BE2C (cell line): ENCODE measurements around the gene UTY.

Experiments used
- DNase-seq: peaks from one replicate; pipeline ENCODE4 v3.0.0-alpha.2; 2020
- H3K27me3 ChIP-seq: fragments of 250-450 bp; sonication (Bioruptor Pico); 2 replicates; pipeline ENCODE4 v1.5.1; 2020; ENCODE audit warnings: mild to moderate bottlenecking
- H3K36me3 ChIP-seq: fragments of 250-450 bp; sonication (Bioruptor Pico); 2 replicates; pipeline ENCODE4 v1.5.1; 2020; ENCODE audit warnings: mild to moderate bottlenecking
- H3K4me1 ChIP-seq: fragments of 250-450 bp; sonication (Bioruptor Pico); 2 replicates; pipeline ENCODE4 v1.5.1; 2020
- H3K4me3 ChIP-seq: 2 replicates; pipeline ENCODE4 v1.5.1; 2011; ENCODE audit warnings: low read depth, low read length
- H3K9me3 ChIP-seq: fragments of 250-450 bp; sonication (Bioruptor Pico); 2 replicates; pipeline ENCODE4 v1.5.1; 2020
- CTCF ChIP-seq: IDR thresholded peaks from 2 replicates; pipeline ENCODE4 v1.5.1; 2012; ENCODE audit warnings: mild to moderate bottlenecking, low read depth, low read length

UTY gene

GRCh38 chrY:13429551-13429950 lies 50.3 kb downstream of the UTY start:
- Histone ChIP-seq H3K27me3 (no peaks in the 10 kb centered on the region), H3K9me3 (no peaks in the 10 kb centered on the region), H3K4me3 (no peak overlapping the region), H3K36me3 (no peaks in the 10 kb centered on the region), H3K4me1 (no peaks in the 10 kb centered on the region)
- TF ChIP-seq CTCF, result no peak
- no peak for DNase-seq

GRCh38 chrY:13423281-13423732 lies 56.5 kb downstream of the UTY start:
- Histone ChIP-seq H3K4me1 (no peaks in the 10 kb centered on the region), H3K36me3 (no peaks in the 10 kb centered on the region), H3K27me3 (no peaks in the 10 kb centered on the region), H3K4me3 (no peak overlapping the region), H3K9me3 (no peaks in the 10 kb centered on the region)
- TF ChIP-seq CTCF, result no peak
- no peak for DNase-seq

- no peak for TF ChIP-seq CTCF
- no peaks in the 10 kb centered on the region for H3K4me1 ChIP-seq
- no peak overlapping the region for H3K4me3 ChIP-seq
- no peak for DNase-seq
- no peaks in the 10 kb centered on the region for H3K36me3 ChIP-seq
- no peaks in the 10 kb centered on the region for H3K9me3 ChIP-seq
- H3K27me3 ChIP-seq, result no peaks in the 10 kb centered on the region
These were observed 62.8 kb downstream of the UTY start for GRCh38 chrY:13416869-13417661.

GRCh38 chrY:13415556-13415955 lies 64.3 kb downstream of the UTY start:
- Histone ChIP-seq H3K4me3 (no peak overlapping the region), H3K36me3 (no peaks in the 10 kb centered on the region), H3K27me3 (no peaks in the 10 kb centered on the region), H3K4me1 (no peaks in the 10 kb centered on the region), H3K9me3 (no peaks in the 10 kb centered on the region)
- DNase-seq, result no peak
- no peak for TF ChIP-seq CTCF

- DNase-seq, result no peak
- no peak for TF ChIP-seq CTCF
- Histone ChIP-seq H3K4me3 (no peak overlapping the region), H3K27me3 (no peaks in the 10 kb centered on the region), H3K9me3 (no peaks in the 10 kb centered on the region), H3K36me3 (no peaks in the 10 kb centered on the region), H3K4me1 (no peaks in the 10 kb centered on the region)
These were observed 81.0 kb downstream of the UTY start for GRCh38 chrY:13398876-13399275.

- Histone ChIP-seq H3K9me3 (no peaks in the 10 kb centered on the region), H3K27me3 (no peaks in the 10 kb centered on the region), H3K4me3 (no peak overlapping the region), H3K4me1 (no peaks in the 10 kb centered on the region), H3K36me3 (no peaks in the 10 kb centered on the region)
- no peak for DNase-seq
- TF ChIP-seq CTCF, result no peak
These were observed 98.6 kb downstream of the UTY start for GRCh38 chrY:13381110-13381683.
